T47D (cell line): ENCODE results near the gene GPATCH2L.

Experiments used
- DNase-seq, 2 experiments: peaks; one replicate each; pipeline versions ENCODE4 v3.0.0 to v3.0.0-alpha.2; 2011 to 2012; ENCODE audit warnings: low read depth in 1 of 2, low spot score in 1 of 2
- JUND ChIP-seq: IDR thresholded peaks from 2 replicates; pipeline ENCODE4 v1.6.1; 2012; ENCODE audit warnings: low read depth
- in situ Hi-C: cut with HindIII; loops from 2 replicates; pipeline ENCODE4 v1.10.0; 2016; ENCODE audit warnings: low sequenced_read_pairs, low pct_unique_long_range_greater_than_20kb

Gene GPATCH2L

GRCh38 chr14:76123426-76124225, 28.1 kb upstream of the GPATCH2L start:
- no peak for TF ChIP-seq JUND
- no peak for DNase-seq
- in situ Hi-C loops = no loop called here

- DNase-seq = no peak
- in situ Hi-C loops = no loop called here
- TF ChIP-seq JUND = no peak
Measured at GRCh38 chr14:76125511-76125910, 26.2 kb upstream of the GPATCH2L start.

- TF ChIP-seq JUND = no peak
- in situ Hi-C loops = no loop called here
- no peak for DNase-seq
Measured at GRCh38 chr14:76126076-76126475, 25.6 kb upstream of the GPATCH2L start.

DNA sequence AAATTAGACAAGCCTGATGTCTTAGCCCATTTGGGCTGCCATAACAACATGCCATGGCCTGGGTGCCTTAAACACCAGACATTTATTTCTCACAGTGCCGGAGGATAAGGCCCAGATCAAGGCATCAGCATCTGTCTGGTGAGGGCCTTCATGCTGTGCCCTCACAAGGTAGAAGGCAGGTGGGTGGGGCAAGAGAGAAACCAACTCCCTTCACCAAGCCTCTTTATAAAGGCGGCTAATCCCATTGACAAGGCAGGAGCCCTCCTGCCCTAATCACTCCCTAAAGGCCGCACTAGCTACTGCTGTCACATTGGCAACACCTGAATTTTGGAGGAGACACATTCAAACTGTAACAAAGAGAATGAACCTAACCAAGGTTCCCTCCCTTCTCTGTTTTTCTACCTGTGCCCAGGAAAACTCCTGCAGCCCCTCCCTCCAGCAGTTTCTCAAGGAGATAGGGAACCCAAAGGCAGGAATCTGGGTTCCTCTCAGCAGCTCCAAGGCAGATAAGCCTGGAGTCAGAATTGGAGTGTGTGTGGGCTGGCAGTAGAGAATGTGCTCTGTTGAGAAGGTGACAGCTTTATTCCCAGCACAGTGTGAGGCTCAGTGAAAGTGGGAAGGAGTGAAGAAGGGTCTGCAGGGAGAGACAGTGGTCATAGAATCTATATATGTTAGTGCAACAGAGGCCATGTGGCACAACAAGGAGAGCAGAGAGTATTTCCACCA, 21.7 kb upstream of the GPATCH2L start:
- no peak for DNase-seq

DNA sequence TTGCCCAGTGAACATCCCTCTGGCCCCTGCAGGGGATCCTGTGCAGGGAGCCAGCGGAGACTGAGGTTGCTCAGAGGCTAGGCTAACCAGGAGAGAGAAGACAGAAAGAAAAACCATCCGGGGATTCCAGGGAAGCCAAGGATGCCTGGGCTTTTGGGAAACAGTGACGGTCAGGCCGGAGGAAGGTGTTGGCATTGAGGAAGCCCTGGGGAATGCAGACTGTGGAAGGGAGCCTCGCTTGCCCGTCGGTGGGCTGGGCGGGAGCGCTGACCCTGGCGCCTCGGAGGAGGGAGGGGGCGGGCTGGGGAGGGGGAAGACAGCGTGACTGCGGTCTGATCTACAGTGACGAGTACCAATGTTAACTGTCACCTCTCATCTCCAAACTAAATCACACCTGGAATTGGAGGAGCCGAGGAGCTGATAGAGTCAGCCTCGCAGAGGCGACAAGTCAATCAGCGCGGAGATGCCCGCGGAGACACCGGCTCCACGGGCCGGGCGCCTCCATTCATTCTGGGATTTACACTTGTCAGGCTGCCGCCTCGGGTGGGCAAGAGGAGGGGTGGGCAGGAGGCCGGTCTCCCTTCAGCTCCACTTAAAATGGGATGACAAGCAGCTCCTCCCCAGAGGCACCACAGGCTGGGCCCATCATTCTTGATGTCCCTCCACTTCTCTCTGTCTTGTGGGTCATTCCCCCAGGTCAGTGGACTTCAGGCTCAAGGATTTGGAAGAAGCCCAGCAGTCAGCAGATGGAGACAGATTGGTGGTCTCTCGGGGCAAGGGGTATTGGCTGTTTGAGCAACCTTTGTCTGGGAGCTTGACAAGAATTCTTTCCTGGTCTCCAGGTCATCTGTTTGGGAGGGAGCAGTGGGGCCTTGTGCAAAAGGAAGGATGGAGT, 20.4 kb upstream of the GPATCH2L start:
- in situ Hi-C loops = no loop called here
- no peak for TF ChIP-seq JUND
- no peak for DNase-seq

More for the DNA sequence above, 21.7 kb upstream of the GPATCH2L start:
- no peak for TF ChIP-seq JUND
- in situ Hi-C loops = no loop called here

DNA sequence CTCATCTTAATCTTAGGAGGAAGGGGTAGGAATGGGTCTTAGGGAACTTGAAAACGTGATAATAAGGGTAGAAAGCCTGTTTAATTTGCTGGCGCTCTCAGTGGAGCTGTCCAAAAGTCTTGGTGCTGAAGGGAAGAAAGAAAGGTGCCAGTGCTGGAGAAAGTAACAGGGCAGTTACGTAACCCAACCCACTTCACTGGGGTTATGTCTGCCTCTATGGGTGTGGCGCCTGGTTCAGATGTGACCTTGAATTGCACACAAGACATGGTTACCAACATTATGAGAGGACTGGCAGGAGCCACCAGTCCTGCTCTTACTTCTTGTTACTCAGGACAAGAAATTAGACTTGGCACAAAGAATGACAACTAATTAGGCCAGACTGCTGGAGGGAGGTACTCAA, 18.6 kb upstream of the GPATCH2L start:
- in situ Hi-C loops = no loop called here
- TF ChIP-seq JUND = no peak
- peak; percentile 80 to 90 for DNase-seq

DNA sequence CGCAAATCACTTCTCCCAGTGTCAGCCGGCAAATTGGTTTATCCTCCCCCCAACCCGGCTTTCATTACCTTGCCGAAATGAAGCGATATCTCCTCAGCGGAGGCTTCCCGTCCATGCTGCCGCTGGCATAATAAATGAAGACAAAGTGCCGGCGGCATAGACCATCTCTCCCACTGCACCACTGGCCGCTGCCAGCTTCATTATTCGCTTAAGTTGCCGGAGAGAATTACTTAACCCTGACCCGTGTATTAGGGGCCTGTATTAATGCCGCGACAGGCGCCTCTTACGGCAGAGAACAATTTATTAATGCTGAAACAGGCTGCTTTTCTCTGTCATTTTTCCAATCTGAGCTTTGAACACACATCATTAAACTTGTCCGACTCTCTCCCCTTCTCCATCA, 17.5 kb upstream of the GPATCH2L start:
- no peak for DNase-seq
- in situ Hi-C loops = no loop called here
- no peak for TF ChIP-seq JUND

DNA sequence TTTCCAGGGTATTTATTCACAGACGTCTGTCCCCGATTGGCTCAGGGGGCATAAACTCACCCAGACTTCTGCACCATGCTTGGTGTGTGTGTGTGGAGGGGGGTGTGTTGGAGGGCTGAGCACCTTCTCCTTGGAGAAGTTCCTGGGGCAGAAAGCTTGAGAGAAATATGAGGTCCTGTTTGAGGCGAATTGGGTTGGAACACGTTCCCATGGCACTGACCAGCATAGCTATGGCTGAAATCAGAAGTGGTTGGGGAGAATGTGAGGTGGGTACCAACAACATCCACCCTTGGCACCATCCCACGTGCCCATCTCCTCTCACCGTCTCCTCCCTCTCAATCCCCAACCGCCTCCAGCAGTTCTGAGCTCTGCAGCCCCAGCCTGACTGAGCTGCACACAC, 16.0 kb upstream of the GPATCH2L start:
- DNase-seq = no peak
- TF ChIP-seq JUND = no peak
- in situ Hi-C loops = no loop called here

- in situ Hi-C loops = no loop called here
- DNase-seq = no peak
- no peak for TF ChIP-seq JUND
Measured at GRCh38 chr14:76136476-76137110, 15.1 kb upstream of the GPATCH2L start.

DNA sequence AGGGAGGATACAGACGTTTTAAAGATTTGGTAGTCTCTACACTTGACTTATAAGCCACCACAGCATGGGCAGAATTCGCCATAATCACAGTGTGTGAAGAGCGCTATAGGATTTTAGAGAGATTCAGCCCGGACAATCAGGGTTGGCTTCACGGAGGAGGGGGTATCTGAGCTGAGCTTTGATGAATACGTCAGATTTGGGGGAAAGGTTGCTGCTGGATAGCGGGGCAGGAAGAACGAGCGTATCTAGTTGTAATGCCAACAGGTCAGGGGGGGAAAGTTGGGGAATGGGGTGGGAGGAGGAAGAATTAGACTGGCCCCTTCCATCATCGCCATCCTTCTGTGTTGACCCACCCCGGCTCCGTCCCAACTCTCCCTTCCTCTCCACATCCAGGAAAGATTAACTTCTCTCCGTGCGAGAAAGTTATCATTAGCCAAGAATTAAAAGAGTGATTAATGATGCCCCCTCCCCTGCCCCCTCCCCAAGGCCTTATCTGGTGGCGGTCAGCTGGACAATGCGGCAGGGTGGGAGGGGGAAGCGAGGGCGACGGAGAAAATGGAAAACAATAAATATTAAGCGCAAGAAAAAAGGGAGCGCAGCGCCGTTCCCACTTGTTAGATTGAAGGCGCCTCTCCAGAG, 13.5 kb upstream of the GPATCH2L start:
- no peak for DNase-seq
- no peak for TF ChIP-seq JUND
- in situ Hi-C loops = no loop called here

DNA sequence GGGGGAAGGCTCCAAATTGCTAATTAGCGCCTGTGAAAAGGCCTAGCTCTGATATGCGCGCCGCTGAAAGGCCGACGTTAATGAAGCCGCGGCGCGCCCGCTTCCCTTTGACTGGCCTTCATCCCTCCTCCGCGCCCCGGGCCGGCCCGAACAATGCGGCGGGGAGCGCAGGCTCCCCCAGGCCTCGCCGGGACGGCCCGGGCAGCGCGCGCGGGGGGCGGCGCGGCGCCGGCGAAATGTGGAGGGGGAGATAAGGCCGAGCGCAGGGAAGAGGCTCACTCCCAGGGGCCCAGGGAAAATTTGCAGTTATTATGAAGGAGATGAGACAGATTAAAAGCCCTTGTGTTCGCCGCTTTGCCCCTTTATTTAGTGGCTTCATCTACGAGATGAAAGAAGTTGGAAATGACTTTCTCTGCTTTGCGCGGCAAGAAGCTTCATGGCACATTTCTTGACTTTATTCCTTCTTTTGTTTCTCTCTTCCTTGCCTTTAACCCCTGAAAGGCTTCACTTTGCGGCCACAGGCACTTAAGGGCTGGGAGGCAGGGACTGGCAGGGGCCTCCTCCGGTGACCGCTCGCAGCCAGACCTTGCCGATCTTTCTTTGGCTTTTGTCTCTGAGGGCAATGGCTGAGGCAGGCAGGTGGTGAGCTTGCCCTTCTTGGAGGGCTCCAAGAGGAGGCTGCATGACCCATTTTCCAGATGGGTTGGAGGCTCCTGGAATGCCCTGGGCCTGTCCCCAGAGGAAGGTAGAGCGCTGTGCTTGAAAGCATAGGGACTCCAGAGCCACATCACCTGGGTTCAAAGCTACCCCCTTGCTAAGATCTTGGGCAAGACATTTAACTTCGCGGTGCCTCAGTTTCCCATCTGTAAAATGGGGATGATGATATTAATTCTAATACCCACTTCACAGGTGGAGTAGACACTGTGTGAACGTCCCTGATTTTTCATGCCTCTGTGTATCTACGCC, 12.7 kb upstream of the GPATCH2L start:
- in situ Hi-C loops = no loop called here
- TF ChIP-seq JUND = no peak
- no peak for DNase-seq
